HepG2 (cell line): ENCODE results near the gene C14orf93. TPM values are rescaled to one million over a fixed set of nuclear protein-coding genes. Genes with fewer than 3 reads are reported as not detected.

Source experiments
- ARNTL ChIP-seq: sonication (generic); formaldehyde crosslinking; IDR thresholded peaks from 2 replicates; pipeline ENCODE4 v1.4.0; 2020; ENCODE audit warnings: mild to moderate bottlenecking, missing genetic modification reagents
- CEBPB ChIP-seq: IDR thresholded peaks from 2 replicates; pipeline ENCODE4 v1.6.1; 2011; ENCODE audit warnings: low read depth, low read length, improper control_type of control experiment, borderline replicate concordance
- E2F5 ChIP-seq: sonication (generic); formaldehyde crosslinking; conservative IDR thresholded peaks from 2 replicates; pipeline ENCODE4 v1.4.0; 2020; ENCODE audit warnings: missing genetic modification reagents
- HOXA3 ChIP-seq: sonication (generic); formaldehyde crosslinking; IDR thresholded peaks from 2 replicates; pipeline ENCODE4 v1.5.0; 2020; ENCODE audit warnings: missing genetic modification reagents
- IKZF4 ChIP-seq: sonication (generic); formaldehyde crosslinking; IDR thresholded peaks from 2 replicates; pipeline ENCODE4 v1.5.1; 2020; ENCODE audit warnings: borderline replicate concordance, mild to moderate bottlenecking, low read depth, missing genetic modification reagents; ENCODE audit errors: not compliant biosample characterization
- MBD4 ChIP-seq: IDR thresholded peaks from 2 replicates; pipeline ENCODE4 v1.6.1; 2012; ENCODE audit warnings: low read length, inconsistent platforms, borderline replicate concordance
- MXI1 ChIP-seq: IDR thresholded peaks from 3 replicates; pipeline ENCODE4 v1.6.1; 2012; ENCODE audit warnings: low read depth, low read length, inconsistent platforms, borderline replicate concordance
- NFKB2 ChIP-seq: sonication (generic); formaldehyde crosslinking; IDR thresholded peaks from 2 replicates; pipeline ENCODE4 v1.4.0; 2020; ENCODE audit warnings: missing genetic modification reagents, borderline replicate concordance
- RBFOX2 ChIP-seq: fragments of 200-400 bp; formaldehyde crosslinking; IDR thresholded peaks from 2 replicates; pipeline ENCODE4 v1.6.1; 2017; ENCODE audit warnings: low read depth, mild to moderate bottlenecking, low read length
- SMAD9 ChIP-seq: sonication (generic); formaldehyde crosslinking; IDR thresholded peaks from 2 replicates; pipeline ENCODE4 v1.5.1; 2020; ENCODE audit warnings: mild to moderate bottlenecking, missing genetic modification reagents
- SNAPC2 ChIP-seq: sonication (generic); formaldehyde crosslinking; IDR thresholded peaks from 2 replicates; pipeline ENCODE4 v1.8.1; 2022; ENCODE audit warnings: mild to moderate bottlenecking, missing genetic modification reagents
- ZBTB1 ChIP-seq: sonication (generic); formaldehyde crosslinking; IDR thresholded peaks from 2 replicates; pipeline ENCODE4 v1.4.0; 2020; ENCODE audit warnings: missing genetic modification reagents, borderline replicate concordance
- ZFP90 ChIP-seq: sonication (generic); formaldehyde crosslinking; IDR thresholded peaks from 2 replicates; pipeline ENCODE4 v1.8.0; 2022; ENCODE audit warnings: missing genetic modification reagents, mild to moderate bottlenecking, inconsistent platforms, borderline replicate concordance
- ZNF160 ChIP-seq: sonication (generic); formaldehyde crosslinking; IDR thresholded peaks from 2 replicates; pipeline ENCODE4 v1.8.0; 2022; ENCODE audit warnings: mild to moderate bottlenecking, inconsistent platforms, missing genetic modification reagents
- ZNF253 ChIP-seq: sonication (generic); formaldehyde crosslinking; IDR thresholded peaks from 2 replicates; pipeline ENCODE4 v1.8.0; 2022; ENCODE audit warnings: mild to moderate bottlenecking, missing genetic modification reagents, borderline replicate concordance
- ZNF407 ChIP-seq: sonication (generic); formaldehyde crosslinking; IDR thresholded peaks from one replicate; pipeline ENCODE4 v1.5.1; 2020; ENCODE audit warnings: mild to moderate bottlenecking, missing genetic modification reagents; ENCODE audit errors: not compliant biosample characterization
- ZNF639 ChIP-seq: conservative IDR thresholded peaks from 2 replicates; pipeline ENCODE4 v1.6.1; 2018; ENCODE audit warnings: missing genetic modification reagents
- polyA plus RNA-seq, 8 experiments: library from polyadenylated mRNA; depleted of rRNA in 3 of 8; stranded (reverse) in 7 of 8; unstranded in 1 of 8; fragments of >200 nt; fragmentation: Illumina TruSeq in 4 of 8; extraction: Trizol in 4 of 8; gene quantifications; 2 replicates each; pipeline versions ENCODE4 v1.2.1 to v1.2.3, GENCODE V29; 2011 to 2016; ENCODE audit warnings: low read depth in 4 of 8, missing spikeins in 1 of 8, mixed read lengths in 1 of 8; ENCODE audit not compliant: insufficient read depth in 1 of 8
- total RNA-seq, 5 experiments: library from RNA; depleted of rRNA; stranded (reverse); fragments of >200 nt; fragmentation: Illumina TruSeq; extraction: Trizol; gene quantifications; 2 replicates each; pipeline ENCODE4 v1.2.3, GENCODE V29; 2016; ENCODE audit warnings: low read depth in 1 of 5

The C14orf93 gene
- total and polyA plus RNA-seq, 2 of the 13 experiments (the other 11 are each of a cell fraction or from before 2014, with no cell fraction given), result 11.4 to 22.5 TPM

- TF ChIP-seq ZNF160 (no peak), ZFP90 (CRISPR knock-in tag) (no peak), ZBTB1 (no peak), ZNF253 (CRISPR knock-in tag) (no peak), NFKB2 (CRISPR knock-in tag) (no peak), SMAD9 (CRISPR knock-in tag) (no peak), ZNF639 (CRISPR knock-in tag) (no peak), IKZF4 (CRISPR knock-in tag) (no peak), E2F5 (CRISPR knock-in tag) (no peak), RBFOX2 (peak; percentile 51), MBD4 (0 out of 2 replicates have a peak, but pooled peaks have one; percentile 23), ZNF407 (CRISPR knock-in tag) (peak; percentile 10), CEBPB (no peak), SNAPC2 (0 out of 2 replicates have a peak, but pooled peaks have one; percentile 69), ARNTL (CRISPR knock-in tag) (no peak), HOXA3 (CRISPR knock-in tag) (no peak), MXI1 (no peak)
Measured at GRCh38 chr14:23024612-23025075, 14.7 kb upstream of the C14orf93 start (continued).
